ENCODE measurements around the gene NINJ1.

DNA sequence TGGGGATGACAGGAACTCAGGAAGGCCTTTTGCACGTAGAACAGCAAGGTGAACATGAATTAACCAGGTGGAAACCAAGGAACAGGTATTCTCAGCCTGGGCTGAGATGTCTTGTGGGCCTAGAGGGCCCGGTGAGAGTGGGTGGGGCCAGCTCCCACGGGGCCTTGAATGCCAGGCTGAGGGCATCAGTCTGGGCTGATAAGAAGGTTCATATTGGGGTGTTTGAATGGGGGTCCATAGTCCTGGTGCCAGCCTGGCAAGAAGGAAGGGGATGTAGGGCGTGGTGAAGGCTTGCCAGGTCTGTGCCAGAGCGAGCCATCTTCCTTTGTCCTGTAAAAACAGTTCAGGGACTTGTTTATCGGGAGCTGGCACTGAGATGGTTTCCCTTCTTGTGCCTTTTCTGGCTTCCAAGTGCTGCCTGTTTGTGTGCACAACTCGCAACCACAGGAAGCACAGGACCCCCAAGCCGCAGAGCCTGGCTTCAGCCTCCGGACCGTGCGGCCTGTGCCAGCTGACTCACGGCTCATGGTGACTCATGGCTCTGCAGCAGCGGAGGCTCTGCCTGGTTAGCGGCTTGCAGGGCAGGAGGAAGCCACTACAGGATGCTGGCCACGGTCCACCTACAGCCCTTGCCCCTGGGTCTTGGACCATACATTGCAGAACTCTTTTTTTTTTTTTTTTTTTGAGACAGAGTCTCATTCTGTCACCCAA is 35.7 kb downstream of the NINJ1 start:
- TF ChIP-seq, protein P1, sequence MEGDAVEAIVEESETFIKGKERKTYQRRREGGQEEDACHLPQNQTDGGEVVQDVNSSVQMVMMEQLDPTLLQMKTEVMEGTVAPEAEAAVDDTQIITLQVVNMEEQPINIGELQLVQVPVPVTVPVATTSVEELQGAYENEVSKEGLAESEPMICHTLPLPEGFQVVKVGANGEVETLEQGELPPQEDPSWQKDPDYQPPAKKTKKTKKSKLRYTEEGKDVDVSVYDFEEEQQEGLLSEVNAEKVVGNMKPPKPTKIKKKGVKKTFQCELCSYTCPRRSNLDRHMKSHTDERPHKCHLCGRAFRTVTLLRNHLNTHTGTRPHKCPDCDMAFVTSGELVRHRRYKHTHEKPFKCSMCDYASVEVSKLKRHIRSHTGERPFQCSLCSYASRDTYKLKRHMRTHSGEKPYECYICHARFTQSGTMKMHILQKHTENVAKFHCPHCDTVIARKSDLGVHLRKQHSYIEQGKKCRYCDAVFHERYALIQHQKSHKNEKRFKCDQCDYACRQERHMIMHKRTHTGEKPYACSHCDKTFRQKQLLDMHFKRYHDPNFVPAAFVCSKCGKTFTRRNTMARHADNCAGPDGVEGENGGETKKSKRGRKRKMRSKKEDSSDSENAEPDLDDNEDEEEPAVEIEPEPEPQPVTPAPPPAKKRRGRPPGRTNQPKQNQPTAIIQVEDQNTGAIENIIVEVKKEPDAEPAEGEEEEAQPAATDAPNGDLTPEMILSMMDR (IDR thresholded peaks at IDR 0.05), result no peak
- no peak for TF ChIP-seq POLR2A (IDR thresholded peaks at IDR 0.05)
